H9 (cell line): Measurements from ENCODE around the gene ADORA3. TPM values are rescaled to one million over a fixed set of nuclear protein-coding genes. Genes with fewer than 3 reads are reported as not detected.

Experiments used
- DNase-seq: peaks from one replicate; pipeline ENCODE4 v3.0.0-alpha.2; 2017
- H2AFZ ChIP-seq: one replicate; pipeline ENCODE4 v1.6.1; 2013; ENCODE audit warnings: mild to moderate bottlenecking, low read length, control low read depth, moderate library complexity
- H2AK5ac ChIP-seq: 2 replicates; pipeline ENCODE4 v1.6.1; 2013; ENCODE audit warnings: low read length, control low read depth, mixed read lengths; ENCODE audit not compliant: insufficient read length
- H2BK120ac ChIP-seq: one replicate; pipeline ENCODE4 v1.6.1; 2013; ENCODE audit warnings: low read depth, mild to moderate bottlenecking, low read length, control low read depth, inconsistent platforms; ENCODE audit not compliant: poor library complexity, severe bottlenecking
- H2BK12ac ChIP-seq: 2 replicates; pipeline ENCODE4 v1.6.1; 2013; ENCODE audit warnings: low read length, control low read depth, mixed read lengths, low read depth; ENCODE audit not compliant: insufficient read length
- H2BK15ac ChIP-seq: 2 replicates; pipeline ENCODE4 v1.6.1; 2013; ENCODE audit warnings: low read depth, low read length, control low read depth
- H2BK20ac ChIP-seq: one replicate; pipeline ENCODE4 v1.6.1; 2013; ENCODE audit warnings: low read depth, mild to moderate bottlenecking, low read length, control low read depth, inconsistent platforms; ENCODE audit not compliant: poor library complexity, severe bottlenecking
- H2BK5ac ChIP-seq: 2 replicates; pipeline ENCODE4 v1.6.1; 2013; ENCODE audit warnings: low read length, control low read depth, mixed read lengths; ENCODE audit not compliant: insufficient read length
- H3K14ac ChIP-seq: 2 replicates; pipeline ENCODE4 v1.6.1; 2013; ENCODE audit warnings: low read length, control low read depth; ENCODE audit not compliant: insufficient read depth
- H3K18ac ChIP-seq: 2 replicates; pipeline ENCODE4 v1.6.1; 2013; ENCODE audit warnings: low read depth, mild to moderate bottlenecking, mixed read lengths, low read length, control low read depth; ENCODE audit not compliant: insufficient read length
- H3K23ac ChIP-seq: 2 replicates; pipeline ENCODE4 v1.6.1; 2013; ENCODE audit warnings: low read length, control low read depth, mixed read lengths, low read depth; ENCODE audit not compliant: insufficient read length
- H3K23me2 ChIP-seq: 2 replicates; pipeline ENCODE4 v1.6.1; 2013; ENCODE audit warnings: low read depth, mild to moderate bottlenecking, mixed read lengths, low read length, control low read depth; ENCODE audit not compliant: insufficient read length, poor library complexity, severe bottlenecking
- H3K27ac ChIP-seq: 2 replicates; pipeline ENCODE4 v1.5.1; 2013; ENCODE audit warnings: low read length, control low read depth, mixed read lengths, low read depth; ENCODE audit not compliant: insufficient read length
- H3K27me3 ChIP-seq: 2 replicates; pipeline ENCODE4 v1.6.1; 2013; ENCODE audit warnings: low read length, control low read depth, inconsistent platforms; ENCODE audit not compliant: insufficient read depth
- H3K4ac ChIP-seq: 2 replicates; pipeline ENCODE4 v1.6.1; 2013; ENCODE audit warnings: low read depth, mild to moderate bottlenecking, control low read depth, inconsistent platforms, low read length, moderate library complexity
- H3K4me1 ChIP-seq: 2 replicates; pipeline ENCODE4 v1.6.1; 2013; ENCODE audit warnings: low read length, control low read depth, inconsistent platforms; ENCODE audit not compliant: insufficient read depth
- H3K4me2 ChIP-seq: 2 replicates; pipeline ENCODE4 v1.6.1; 2013; ENCODE audit warnings: low read length, control low read depth, mixed read lengths; ENCODE audit not compliant: insufficient read length, insufficient read depth
- H3K56ac ChIP-seq: 2 replicates; pipeline ENCODE4 v1.6.1; 2013; ENCODE audit warnings: low read depth, mild to moderate bottlenecking, mixed read lengths, low read length, control low read depth; ENCODE audit not compliant: insufficient read length
- H3K79me1 ChIP-seq: 2 replicates; pipeline ENCODE4 v1.6.1; 2013; ENCODE audit warnings: low read depth, mild to moderate bottlenecking, moderate library complexity, low read length, control low read depth, inconsistent platforms; ENCODE audit not compliant: insufficient read depth, poor library complexity, severe bottlenecking
- H3K79me2 ChIP-seq: 2 replicates; pipeline ENCODE4 v1.6.1; 2013; ENCODE audit warnings: low read length, control low read depth, inconsistent platforms; ENCODE audit not compliant: insufficient read depth
- H3K9ac ChIP-seq: 2 replicates; pipeline ENCODE4 v1.6.1; 2013; ENCODE audit warnings: low read length, control low read depth, mixed read lengths; ENCODE audit not compliant: insufficient read length; ENCODE audit errors: extremely low read depth
- H3K9me3 ChIP-seq: one replicate; pipeline ENCODE4 v1.6.1; 2013; ENCODE audit warnings: low read depth, low read length, inconsistent platforms; ENCODE audit not compliant: control insufficient read depth
- H3T11ph ChIP-seq: one replicate; pipeline ENCODE4 v1.6.1; 2013; ENCODE audit warnings: mild to moderate bottlenecking, low read length, control low read depth, inconsistent platforms
- H4K20me1 ChIP-seq: one replicate; pipeline ENCODE4 v1.6.1; 2013; ENCODE audit not compliant: control insufficient read depth, insufficient read length, insufficient read depth
- H4K5ac ChIP-seq: 2 replicates; pipeline ENCODE4 v1.6.1; 2013; ENCODE audit warnings: low read depth, mild to moderate bottlenecking, mixed read lengths, low read length, control low read depth; ENCODE audit not compliant: insufficient read length
- H4K8ac ChIP-seq: replicated peaks from 2 replicates; pipeline ENCODE4 v1.6.1; 2013; ENCODE audit warnings: low read length, control low read depth, mixed read lengths, low read depth; ENCODE audit not compliant: insufficient read length
- H4K91ac ChIP-seq: 2 replicates; pipeline ENCODE4 v1.6.1; 2013; ENCODE audit warnings: low read depth, mild to moderate bottlenecking, moderate library complexity, mixed read lengths, low read length, control low read depth; ENCODE audit not compliant: insufficient read length
- H3K27ac Mint-ChIP-seq, 3 experiments: 2 replicates in 2 of 3; 3 replicates in 1 of 3; pipeline ENCODE4 v1.8.0; 2020 to 2021; ENCODE audit warnings: mixed read lengths in 3 of 3, mild to moderate bottlenecking in 1 of 3, moderate library complexity in 1 of 3
- H3K27me3 Mint-ChIP-seq: 2 replicates; pipeline ENCODE4 v1.8.0; 2021; ENCODE audit warnings: low read depth, mild to moderate bottlenecking, moderate library complexity, mixed read lengths
- H3K36me3 Mint-ChIP-seq, 3 experiments: 2 replicates in 2 of 3; 3 replicates in 1 of 3; pipeline ENCODE4 v1.8.0; 2020 to 2021; ENCODE audit warnings: low read depth in 3 of 3, mixed read lengths in 3 of 3; ENCODE audit not compliant: insufficient read depth in 1 of 3
- H3K4me1 Mint-ChIP-seq, 2 experiments: 2 replicates each; pipeline ENCODE4 v1.8.0; 2020; ENCODE audit warnings: mixed read lengths in 2 of 2
- H3K4me3 Mint-ChIP-seq, 2 experiments: 2 replicates in 1 of 2; 3 replicates in 1 of 2; pipeline ENCODE4 v1.8.0; 2020 to 2021; ENCODE audit warnings: mild to moderate bottlenecking in 2 of 2, mixed read lengths in 2 of 2, moderate library complexity in 1 of 2
- H3K9me3 Mint-ChIP-seq, 2 experiments: 2 replicates in 1 of 2; 3 replicates in 1 of 2; pipeline ENCODE4 v1.8.0; 2020; ENCODE audit warnings: mild to moderate bottlenecking in 2 of 2, mixed read lengths in 2 of 2, moderate library complexity in 1 of 2
- CTCF ChIP-seq: fragments of 200-600 bp; sonication (generic); conservative IDR thresholded peaks from 3 replicates; pipeline ENCODE4 v1.8.0; 2021; ENCODE audit warnings: antibody characterized with exemption, mild to moderate bottlenecking
- WGBS: extraction: QIAGEN DNeasy Blood & Tissue Kit; methylation state at CpG from one replicate; pipeline ENCODE4 v1.1.7; 2013; ENCODE audit warnings: missing lambda C conversion rate, low lambda C conversion rate, mixed read lengths; ENCODE audit not compliant: insufficient read length; ENCODE audit errors: extremely low coverage; 5-methylcytosine and 5-hydroxymethylcytosine counted together
- total RNA-seq: library from RNA; stranded (reverse); gene quantifications from 2 replicates; pipeline ENCODE4 v1.2.1, GENCODE V29; 2021

Gene ADORA3
- total RNA-seq, 1 experiment from 2014 or later, result not detected

DNA sequence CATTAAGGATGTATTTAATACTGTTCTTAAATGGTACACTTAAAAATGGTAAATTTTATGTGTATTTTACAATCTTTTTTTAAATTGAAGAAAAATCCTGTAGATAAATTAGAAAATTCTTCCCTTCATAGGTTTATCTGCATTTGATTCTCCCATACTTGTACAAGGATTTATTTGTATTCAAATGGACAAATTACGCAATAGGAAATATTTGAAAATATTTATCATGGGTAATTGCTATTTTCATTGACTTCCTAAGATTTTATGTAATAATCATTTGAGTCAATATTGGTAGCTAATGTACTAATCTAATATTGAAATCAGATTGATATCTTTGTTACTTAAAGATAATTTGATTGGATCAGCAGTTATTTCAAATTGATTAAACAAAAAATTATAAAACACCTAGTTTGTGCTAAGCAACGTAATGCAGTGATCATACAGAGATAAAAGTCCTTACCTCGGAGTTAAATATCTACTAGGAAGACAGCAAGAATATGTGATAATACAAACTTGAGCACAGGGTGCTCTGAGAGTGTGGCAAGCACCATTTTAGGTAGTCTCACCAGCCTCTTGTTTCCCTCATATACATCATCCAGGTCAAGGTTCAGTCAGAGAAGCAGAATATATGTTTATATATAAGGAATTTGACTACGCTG is 40.9 kb downstream of the ADORA3 start:
- Histone ChIP-seq H3T11ph (no peak overlapping the region), H2BK12ac (no peak overlapping the region), H3K79me1 (no peaks in the 10 kb centered on the region), H2BK20ac (no peak overlapping the region), H3K9me3 (no peaks in the 10 kb centered on the region), H2AFZ (no peak overlapping the region), H4K5ac (no peak overlapping the region), H3K23ac (no peak overlapping the region), H2BK5ac (no peak overlapping the region), H3K4me1 (no peaks in the 10 kb centered on the region), H3K4ac (no peak overlapping the region), H3K14ac (no peak overlapping the region), H2BK15ac (no peak overlapping the region), H3K27me3 (no peaks in the 10 kb centered on the region), H2BK120ac (no peak overlapping the region), H4K8ac (no peak overlapping the region), H3K27ac (no peak overlapping the region), H3K23me2 (no peaks in the 10 kb centered on the region), H3K9ac (no peak overlapping the region), H4K91ac (no peak overlapping the region), H3K56ac (no peak overlapping the region), H3K18ac (no peak overlapping the region), H3K79me2 (no peaks in the 10 kb centered on the region), H2AK5ac (no peak overlapping the region), H3K4me2 (no peak overlapping the region), H4K20me1 (no peaks in the 10 kb centered on the region)
- TF ChIP-seq CTCF, result no peak
- no peaks in the 10 kb centered on the region for H3K9me3 Mint-ChIP-seq
- no peak overlapping the region for H3K27ac Mint-ChIP-seq
- H3K36me3 Mint-ChIP-seq, result peaks cover 8 to 39% (median 25%) of the 10 kb centered on the region in 3 experiments; a peak in 6 of 7 replicates
- H3K27me3 Mint-ChIP-seq, result no peaks in the 10 kb centered on the region
- no peaks in the 10 kb centered on the region for H3K4me1 Mint-ChIP-seq
- DNase-seq, result no peak
- H3K4me3 Mint-ChIP-seq, result no peak overlapping the region
- no CpG with 5 or more reads among the region's 4 CpGs for WGBS
